Suppressor macrophage treated with lipopolysaccharide for 4 hours (primary cell): ENCODE data around the gene RTL10.
A peak's percentile ranks its signal among the peaks of the same experiment; 100 is the strongest.
"Not testable (repeated sequence)": the region's sequence is repeated elsewhere in the genome, so short reads cannot be mapped to it uniquely, and the experiment has no call there.

Experiments used
- DNase-seq: peaks from one replicate; pipeline ENCODE4 v3.0.0-alpha.2; 2020

RTL10 gene

DNA sequence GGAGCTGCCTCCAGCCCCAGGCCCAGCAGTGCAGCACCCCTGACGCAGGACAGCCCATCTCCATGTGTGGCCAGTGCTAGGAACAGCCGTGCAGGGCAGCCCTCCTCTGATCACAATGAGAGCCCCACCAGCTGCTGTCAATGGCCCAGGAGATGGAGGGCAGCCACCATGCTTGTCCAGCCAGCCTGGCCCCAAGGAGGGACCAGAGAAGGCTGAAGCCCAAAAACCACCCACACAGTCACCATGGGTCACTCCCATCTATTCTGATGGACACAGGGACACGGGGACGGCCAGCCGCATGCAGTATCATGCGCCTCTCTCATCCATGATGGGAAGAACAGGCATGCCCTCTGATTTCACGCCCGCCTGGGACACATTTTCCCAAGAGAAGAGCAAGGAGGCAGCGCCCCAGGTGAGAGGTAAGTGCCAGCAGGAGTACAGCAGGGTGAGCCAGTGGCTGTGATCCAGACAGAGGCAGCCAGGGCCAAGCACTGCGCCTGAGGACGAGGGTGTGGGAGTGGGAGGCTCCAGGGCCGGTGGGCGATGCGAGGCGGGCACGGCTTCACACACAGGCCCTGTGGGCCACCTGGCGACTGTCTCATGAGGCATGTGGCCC, 33.6 kb upstream of the RTL10 start:
- no peak for DNase-seq

DNA sequence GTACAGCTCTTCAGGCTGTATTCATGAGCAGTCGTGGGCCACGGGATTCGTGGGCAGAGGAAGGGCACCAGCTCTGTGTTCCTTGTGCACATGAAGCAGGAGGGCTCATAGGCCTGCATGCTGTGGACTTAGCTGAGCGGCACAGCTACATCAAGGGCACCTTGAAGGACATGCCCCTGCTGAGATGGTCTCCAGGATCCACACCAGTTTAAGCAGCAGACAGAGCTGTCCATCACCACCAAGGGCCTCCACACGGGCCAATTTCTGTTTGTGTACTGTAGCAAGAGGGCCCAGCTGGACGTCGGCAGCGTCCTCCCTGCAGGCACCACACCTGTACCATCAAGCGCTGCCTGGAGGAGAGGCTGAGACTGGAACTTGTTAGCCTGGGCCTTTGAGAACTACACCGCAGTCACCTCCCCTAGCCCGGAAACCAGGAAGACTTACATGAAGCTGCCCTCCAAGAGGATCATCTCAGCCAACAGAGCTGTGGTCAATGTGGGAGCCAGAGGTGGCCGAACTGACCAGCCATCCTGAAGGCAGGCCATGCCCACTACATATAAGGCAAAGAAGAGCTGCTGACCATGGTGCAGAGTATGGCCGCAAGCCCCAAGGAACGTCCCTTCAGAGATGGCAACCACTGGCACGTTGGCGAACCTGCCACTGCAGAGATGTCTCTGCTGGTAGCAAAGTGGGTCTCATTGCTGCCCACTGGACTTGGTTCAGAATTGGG, 32.7 kb upstream of the RTL10 start:
- DNase-seq, result no peak

DNA sequence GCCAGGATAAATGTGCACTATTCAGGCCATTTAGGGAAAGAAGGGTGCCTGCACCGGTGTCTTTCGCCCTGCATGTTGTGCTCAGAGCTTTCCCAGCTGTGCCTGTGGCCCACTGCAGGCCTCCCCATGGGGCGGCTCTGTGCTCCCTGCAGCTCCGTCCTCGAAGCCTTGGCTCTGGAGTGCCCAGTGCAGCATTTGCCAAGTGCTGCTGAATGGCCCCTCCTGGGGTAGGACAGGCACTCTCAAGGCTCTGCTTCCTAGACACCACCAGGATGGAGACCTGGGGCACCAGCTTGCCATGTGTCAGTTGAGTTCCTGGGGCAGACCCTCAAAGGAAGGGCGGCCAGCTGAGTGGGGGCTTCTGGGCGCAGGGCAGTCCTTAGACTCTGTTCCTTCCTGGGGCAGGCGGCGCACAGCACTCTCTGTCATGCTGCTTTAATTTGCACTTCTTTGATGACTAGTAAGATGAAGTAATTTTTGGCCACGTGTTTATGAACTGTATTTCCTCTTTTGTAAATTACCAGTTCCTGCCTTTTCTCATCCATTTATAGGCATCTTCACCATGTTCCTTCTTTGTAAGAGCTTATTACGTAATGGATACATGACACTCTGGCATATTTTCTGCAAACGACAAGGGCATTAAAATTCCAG, 32.1 kb upstream of the RTL10 start:
- peak; percentile 94 for DNase-seq

DNA sequence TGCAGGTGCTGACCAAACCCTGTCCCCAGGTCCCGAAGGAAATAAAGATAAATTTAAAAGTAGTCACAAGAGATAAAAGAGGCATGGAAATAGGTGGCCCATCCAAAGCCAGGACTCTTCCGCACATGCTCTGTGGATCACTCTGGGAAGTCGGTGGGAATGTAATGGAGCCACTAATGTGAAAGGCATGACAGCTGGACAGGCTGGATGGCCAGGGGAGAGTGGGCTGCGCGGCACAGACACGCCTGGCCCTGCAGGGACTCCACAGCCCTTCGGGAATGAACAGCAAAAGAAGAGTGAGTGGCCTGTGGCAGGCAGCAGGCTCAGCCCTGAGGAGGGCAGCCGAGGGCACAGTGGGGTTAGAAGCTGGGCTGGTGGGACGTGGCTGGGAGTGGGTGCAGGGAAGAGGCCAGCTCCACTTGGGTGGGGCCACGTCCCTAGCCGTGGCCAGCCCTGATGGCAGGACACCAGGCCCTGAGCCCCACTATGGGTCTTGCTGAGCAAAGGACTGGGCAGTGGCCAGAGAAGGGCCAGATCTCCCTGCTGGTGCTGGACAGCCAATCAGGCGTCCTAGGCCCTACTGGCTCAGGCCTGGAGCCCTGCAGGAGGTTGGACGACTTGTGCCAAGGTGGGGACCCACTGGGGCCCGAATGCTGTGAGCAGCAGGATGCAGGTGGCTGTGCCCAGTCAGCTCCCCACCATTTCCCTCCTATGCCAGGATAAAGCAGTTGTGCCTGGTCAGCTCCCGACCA, 31.3 kb upstream of the RTL10 start:
- DNase-seq, result no peak

DNA sequence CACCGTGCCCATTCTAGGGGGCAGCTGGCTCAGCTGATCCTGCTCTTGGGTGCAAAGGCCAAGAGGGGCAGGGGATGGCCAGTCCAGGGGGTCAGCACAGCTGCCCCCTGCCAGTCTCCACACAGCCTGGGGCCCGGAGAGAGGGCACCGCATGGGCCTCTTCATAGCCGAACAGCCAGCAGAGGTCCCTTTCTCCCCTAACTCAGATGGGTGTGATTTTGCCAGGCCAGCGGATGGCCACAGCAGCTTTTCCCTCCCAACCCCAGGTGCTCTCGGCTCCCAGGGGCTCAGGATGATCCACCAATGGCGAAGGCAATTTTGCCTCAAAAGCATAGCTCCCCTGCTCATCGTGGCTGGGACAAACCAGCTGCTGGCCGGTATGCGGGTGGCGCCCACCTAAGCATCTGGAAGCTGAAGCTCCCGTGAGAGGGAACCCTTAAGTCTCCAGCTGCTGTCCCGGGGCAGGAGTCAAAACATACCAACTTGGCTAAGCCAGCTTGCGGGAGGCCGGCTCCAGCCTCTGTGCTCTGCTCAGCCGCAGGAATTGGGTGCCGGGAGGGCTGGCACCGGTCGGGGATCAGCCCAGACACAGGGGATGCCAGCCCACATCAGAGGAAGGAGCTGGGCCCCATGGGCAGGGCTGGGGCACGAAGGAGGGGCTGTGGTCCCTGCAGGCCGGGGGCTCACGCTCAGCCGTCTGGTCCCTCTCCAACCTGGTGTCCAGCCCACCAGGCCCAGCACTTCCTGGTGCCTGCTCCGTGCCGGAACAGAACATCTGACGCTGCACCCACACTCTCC, 30.5 kb upstream of the RTL10 start:
- DNase-seq, result no peak

DNA sequence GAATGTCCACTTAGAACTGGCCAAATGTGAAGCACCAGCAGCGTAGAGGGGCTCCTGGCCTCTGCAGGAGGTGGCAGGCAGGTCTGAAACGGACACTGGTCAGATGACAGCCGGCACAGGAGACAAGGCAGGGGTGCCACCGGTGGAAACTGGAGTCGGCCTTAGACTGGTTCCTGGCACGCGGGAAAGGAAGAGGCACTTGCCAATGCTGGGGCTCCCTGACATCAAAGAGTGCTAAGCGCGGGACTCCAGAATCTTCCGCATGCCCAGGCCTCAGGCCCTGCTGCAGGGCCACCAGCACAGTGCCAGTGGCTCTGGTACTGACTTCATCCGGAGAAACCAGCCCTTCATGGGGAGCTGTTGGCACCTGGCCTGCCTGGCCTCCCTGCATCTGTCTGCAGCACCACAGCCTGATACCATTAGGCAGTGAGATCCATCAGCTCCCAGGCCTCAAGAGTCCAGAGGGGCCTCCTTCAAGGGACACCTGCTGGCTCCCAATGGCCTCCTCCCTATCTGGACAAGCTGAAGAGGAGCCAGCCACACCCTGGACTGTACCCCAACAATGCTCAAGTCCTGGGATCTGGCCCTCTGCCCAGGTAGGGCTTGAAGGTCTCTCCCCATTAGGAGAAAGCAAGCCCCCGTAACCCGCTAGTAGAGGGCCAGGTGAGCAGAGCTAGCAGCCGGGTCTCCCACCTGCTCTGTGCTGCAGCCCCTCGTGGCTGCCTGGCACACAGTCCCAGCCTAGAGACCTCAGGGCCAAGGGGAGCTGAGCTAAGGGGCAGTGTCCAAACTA, 29.7 kb upstream of the RTL10 start:
- no peak for DNase-seq

DNA sequence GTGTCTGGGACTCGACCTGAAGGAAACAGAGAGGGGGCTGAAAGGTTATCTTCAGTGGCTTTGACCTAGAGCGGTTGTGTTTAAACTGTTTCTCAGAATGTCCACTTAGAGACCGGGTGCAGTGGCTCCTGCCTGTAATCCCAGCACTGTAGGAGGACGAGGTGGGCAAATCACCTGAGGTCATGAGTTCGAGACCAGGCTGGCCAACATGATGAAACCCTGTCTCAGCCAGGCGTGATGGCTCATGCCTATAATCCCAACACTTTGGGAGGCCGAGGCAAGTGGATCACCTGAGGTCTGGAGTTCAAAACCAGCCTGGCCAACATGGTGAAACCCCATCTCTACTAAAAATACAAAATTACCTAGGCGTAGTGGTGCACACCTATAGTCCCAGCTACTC, 28.8 kb upstream of the RTL10 start:
- DNase-seq, result not testable (repeated sequence)

DNA sequence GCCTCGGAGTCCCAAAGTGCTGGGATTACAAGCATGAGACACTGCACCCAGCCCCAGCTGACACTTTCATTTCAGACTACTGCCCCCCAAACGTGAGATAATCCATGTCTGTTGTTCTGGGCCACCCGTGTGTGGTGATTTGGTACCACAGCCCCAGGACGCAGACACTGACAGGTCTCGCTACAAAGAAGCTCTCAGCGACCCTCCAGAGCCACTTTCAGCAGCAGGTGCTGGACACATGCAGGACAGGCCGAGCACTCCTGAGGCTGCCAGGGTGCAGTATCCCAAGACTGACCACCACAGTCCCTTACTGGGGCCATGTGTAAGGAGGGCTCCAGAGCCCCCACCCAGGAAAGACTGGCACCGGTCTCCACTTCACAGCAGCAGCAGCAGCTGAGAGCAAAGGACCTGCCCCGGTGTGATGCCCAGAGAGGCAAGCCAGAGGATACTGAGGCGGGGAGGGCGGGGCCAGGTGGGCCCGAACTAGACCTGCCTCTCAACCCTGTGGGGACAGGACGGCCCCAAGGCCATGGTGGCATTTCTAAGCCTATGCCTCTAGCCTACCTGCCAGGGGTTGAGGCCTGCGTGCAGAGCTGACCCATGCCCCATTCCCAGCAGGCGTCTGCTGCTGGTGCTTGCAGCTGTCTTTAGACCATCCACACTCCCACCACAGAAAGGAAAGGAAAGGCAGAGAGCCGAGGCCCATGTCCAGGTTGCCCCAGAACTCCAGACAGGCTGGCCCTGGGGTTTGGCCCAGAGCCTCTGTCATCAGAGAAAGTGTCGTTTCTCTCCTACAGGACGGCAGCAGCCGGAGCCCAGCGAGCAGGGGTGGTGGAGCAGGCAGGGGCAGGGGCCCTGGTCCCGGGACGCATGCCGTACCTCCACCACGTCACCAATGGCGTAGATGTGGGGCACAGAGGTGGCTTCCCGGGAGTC, 28.0 kb upstream of the RTL10 start:
- no peak for DNase-seq

DNA sequence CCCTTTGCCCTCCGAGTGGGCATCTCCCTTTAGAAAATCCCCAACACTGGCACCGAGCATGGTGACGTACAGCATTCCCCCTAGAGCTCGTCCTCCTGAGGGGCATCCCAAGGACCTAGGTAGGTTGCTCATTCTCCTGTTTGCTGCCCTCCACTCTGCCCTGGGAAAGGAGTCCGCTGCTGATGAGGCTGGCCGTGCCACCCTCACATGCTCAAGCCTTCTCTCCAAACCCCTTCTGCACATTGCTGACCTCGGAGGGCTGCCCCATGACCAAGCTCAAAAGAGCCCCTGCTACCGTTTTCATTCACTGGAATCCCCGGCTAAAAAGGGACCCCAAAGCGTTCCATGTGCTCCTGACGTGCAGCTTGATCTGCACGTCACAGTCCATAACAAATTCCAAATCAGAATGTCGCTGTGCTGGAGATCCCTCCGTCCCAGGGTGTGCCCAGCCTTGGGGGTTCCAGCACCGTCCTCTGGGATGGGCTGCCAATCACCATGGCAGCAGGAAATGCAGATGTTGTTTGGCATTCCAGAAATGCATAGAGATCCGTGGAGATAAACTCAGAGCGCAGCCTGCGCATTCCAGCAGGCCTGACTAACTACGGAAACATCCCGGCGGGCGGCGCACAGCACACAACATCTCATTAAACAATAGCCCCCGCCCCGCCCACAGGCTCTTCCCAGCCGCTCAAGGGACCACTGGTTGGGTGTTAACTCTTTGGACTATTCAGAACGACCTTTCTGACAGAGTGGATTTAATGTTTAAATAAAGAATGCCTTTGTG, 26.3 kb upstream of the RTL10 start:
- DNase-seq, result no peak

DNA sequence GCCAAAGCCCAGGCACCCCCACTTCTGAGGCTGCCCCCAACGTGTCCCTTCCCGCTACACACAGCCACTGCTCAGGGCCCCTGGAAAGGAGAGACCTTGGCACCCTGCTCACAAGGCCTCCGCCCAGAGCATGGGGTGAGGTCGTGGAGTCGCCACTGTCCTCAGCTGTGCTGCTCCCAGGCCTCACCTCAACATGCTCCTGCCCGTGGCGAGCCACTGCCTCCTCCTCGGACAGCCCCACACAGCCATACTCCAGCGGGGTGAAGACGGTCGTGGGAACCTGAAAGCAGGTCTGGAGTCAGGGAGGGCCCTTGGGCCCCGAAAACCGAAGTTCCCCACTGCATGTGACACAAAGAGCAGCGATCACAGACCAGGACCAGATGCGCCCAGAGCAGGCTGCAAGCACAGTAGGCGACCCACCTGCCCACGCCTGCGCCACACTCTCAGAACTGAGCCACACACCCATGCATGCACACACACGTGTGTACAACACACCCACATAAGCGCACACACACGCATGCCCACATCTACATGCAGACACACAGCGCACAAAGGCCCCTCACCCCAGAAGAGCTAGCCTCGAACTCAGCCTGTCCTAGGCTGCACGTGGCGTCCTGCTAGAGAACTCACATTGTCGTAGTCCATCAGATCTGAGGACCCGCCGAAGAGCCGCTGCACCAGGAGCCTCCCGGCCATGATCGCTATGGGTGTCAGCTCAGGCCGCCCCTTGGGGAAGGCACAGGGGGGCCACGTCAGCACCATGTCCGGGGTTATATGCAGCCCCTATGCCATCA, 25.5 kb upstream of the RTL10 start:
- DNase-seq, result no peak

DNA sequence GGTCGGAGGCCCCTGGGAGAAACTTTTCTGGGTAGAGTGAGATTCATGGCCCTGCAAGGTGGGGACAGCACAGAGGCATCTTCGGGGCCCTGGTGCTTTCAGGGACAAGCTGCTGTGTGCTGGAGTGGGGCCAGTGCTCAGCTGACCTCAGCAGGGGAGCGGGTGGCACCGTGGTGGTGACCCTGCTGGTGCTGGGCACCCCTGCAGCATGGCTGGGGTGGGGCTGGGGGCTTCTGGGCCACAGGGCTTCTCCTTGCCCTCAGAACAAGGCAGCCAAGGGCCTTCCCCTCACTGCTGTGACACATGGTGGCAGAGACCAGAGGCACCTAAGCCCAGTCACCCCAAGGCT, 24.9 kb upstream of the RTL10 start:
- no peak for DNase-seq

DNA sequence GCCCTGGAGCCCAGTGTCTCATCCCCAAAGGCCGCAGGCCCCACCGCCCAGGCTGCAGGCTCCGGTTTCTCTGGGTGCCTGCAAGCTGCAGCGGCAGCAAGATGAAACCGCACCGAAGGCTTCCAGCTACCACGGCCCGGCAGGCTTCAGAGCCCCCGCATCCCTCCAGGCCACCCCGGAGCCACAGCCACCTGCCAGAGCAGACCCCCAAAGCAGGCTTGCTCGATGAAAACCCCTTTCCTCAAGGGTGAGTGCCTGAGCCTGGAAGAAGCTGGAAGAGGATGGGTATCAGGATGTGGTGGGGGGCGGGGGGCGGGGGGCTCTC, 24.5 kb upstream of the RTL10 start:
- DNase-seq, result no peak

DNA sequence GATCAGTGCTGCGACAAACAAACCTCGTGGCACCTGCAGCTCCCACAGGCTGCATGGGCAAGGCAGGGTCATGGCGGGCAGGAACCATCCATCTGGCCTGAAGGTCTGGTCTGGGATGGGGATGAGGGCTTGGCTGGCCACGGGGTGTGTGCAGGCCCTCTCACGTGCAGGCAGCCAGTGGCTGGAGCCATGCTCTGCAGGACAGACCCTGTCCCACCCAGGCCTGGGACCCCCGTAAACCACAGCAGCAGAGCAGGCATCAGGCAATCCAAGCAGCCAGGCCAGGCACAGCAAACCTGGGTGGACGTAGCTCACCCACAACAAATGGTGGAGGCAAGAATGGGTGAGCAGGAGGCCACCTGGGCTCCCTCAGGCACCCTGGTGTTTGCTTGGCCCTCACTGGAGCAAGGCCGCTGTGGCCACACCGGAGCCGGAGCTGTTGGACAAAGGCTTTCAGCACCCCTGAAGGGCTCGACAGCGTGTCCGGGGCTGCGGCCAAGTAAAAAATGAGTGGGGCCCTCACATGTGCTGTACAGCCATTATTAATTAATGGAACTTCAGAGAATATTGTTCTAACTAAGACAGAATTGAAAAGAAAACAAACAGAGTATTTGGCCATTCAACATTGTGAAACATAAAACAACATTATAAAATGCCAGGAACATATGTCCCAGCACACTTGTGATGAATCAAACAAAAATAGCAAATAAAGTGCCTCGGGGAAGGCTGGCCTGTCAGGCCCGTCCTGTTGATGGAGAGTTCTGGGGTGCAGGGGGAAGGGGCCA, 24.0 kb upstream of the RTL10 start:
- no peak for DNase-seq

DNA sequence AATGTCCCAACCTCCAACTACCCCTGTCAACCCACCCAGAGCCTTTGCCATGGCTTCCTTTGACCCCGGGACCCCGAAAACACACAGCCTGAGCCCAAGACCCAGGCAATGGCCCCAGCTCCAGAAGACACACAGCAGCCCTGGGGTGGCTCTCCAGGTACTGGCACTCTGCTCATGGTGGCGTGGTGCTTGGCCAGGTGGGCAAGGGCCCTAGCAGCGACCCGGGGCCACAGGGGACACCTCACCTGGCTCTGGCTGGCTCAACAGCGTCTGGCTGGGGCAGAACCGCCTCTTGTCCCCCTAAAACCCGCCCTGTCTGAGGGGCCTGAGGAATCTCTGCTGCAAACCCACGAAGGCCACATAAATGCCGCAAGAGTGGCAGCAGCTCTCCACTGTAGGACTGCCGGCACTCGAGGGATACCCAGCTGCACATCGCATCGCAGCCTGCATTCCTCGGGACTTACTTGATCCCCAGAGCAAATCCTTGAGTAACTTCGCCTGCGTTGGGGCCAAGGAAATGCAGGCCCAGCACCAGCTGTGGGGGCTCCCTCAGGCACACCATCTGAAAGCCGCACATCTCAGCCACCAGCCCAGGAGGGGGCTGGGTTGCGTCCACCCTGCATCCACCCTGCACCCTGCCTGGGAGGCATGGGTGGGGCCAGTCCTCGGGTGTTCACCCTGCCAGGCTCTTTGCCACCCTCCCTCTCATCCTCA, 23.1 kb upstream of the RTL10 start:
- no peak for DNase-seq

DNA sequence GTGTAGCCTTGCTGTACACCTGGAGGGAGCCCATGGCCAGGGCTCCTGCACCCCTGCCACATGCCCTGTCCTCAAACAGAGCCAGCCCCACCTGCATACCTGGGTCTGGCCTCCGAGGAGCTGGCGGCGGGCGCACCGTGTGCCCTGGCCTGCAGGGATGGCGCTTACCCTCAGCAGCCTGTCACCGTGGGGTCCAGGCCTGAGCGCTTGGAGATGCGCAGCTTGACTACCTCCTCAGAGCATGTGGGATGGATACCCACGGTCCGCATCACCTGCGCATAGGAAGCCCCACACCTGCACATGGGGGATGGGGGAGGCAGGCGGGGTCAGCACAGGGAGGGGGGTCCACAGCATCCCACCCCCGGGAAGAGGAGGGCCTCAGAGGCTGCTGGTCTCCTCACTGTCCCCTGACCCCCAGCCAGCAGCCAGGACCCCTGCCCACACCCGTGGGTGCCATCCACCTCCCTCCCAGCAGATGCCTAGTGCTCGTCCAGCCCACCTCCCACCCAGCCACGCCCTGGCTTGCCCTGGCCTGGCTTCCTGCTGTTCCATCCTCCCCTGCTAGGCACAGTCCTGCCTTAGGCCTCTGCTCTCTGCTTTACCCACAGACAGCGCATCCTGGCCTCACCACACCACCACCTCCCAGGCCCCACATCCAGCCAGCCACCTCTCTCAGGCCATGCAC, 22.4 kb upstream of the RTL10 start:
- DNase-seq, result no peak

DNA sequence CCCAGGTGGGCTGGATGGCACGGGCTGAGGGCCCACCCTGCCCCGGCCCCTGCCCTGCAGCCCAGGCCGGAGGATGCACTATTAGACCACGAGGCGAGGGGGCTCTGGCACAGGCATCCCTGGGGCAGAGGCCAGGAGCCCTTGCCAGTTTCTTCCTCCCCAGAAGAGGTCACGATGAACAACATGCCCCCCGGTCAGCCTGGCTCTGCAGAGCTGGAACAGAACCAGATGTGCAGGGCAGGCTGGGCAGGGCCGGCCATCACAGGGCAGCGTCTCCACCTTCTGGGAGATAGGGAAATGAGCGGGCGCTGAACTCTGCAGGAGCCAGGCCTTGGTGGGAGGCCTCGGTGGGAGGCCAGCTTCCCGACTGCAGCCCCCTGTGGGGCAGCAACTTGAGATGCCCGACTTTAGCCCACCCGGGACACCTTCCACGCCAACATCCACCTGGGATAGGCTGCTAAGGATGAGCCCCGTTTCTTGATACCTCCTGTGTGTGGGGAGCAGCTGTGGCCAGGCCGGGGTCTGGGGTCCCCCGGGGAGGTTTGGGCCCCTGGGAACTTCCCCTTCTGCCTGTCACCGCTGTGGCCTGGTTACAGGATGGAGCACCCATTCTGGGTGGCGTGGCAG, 21.8 kb upstream of the RTL10 start:
- no peak for DNase-seq
